ENCODE measurements around the gene ABHD15. TPM values are rescaled to one million over a fixed set of nuclear protein-coding genes. Genes with fewer than 3 reads are reported as not detected.

Gene ABHD15
- total and polyA plus RNA-seq, 2 donors (not counting 3 experiments of a cell fraction or from before 2014, with no cell fraction given): 3.8 to 5.6 TPM

DNA sequence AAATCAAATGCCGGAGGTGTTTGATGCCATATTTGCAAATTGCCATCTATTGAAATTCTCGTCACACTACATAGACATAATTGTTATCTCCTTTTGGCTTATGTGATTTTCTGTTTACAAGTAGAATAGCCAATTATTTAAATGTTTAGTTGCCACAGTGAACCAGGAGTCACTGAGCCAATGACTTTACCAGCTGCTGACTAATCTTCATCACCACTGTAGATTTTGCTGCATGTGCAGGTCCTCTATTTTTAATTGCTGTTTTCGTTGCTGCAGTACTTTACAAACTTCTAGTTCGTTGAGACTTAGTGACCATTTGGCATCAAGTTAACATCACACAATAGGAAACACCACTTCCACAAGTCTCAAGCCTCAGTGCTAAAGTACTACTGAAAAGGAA is 22.8 kb downstream of the ABHD15 start:
- no peak overlapping the region for H3K4me3 ChIP-seq (replicated peaks in 1 of 3; ENCODE audit: insufficient read depth in 1 of 3, low read depth in 1 of 3, low read length in 3 of 3)
- no peaks in the 10 kb centered on the region for H3K9me1 ChIP-seq (replicated peaks; ENCODE audit: control insufficient read depth, extremely low read depth, insufficient read depth, low read length)
- CTCF ChIA-PET: no interaction called here
- H4K20me1 ChIP-seq (replicated peaks; ENCODE audit: control insufficient read depth, extremely low read depth, insufficient read depth, low read length): no peaks in the 10 kb centered on the region
- dilution Hi-C loops (cut with MboI; ENCODE audit: extremely low pct_ligation_motif_present, low sequenced_read_pairs) (no loop called here), intact Hi-C loops (cut with micrococcal nuclease) (no loop called here)
- no peaks in the 10 kb centered on the region for H3K27me3 ChIP-seq (ENCODE audit: control insufficient read depth in 2 of 2, insufficient read depth in 2 of 2, low read length in 2 of 2)
- no peak overlapping the region for H3K4me2 ChIP-seq (ENCODE audit: insufficient read depth, low read length)
- no peaks in the 10 kb centered on the region for H3K79me2 ChIP-seq (ENCODE audit: control insufficient read depth, insufficient read depth, low read length)
- H3K9me3 ChIP-seq (replicated peaks; ENCODE audit: control insufficient read depth, insufficient read depth, low read length): no peaks in the 10 kb centered on the region
- POLR2A ChIA-PET: no interaction called here
- no peak overlapping the region for H2AFZ ChIP-seq (ENCODE audit: low read depth, low read length)
- peaks cover 6 to 10% of the 10 kb centered on the region in 2 experiments for H3K36me3 ChIP-seq (ENCODE audit: control insufficient read depth in 2 of 2, extremely low read depth in 1 of 2, insufficient read depth in 2 of 2, low read length in 2 of 2)
- no TSS peak for BruUV-seq (replicated peaks)
- H3K4me1 ChIP-seq (ENCODE audit: control insufficient read depth, extremely low read depth, insufficient read depth, low read length): no peaks in the 10 kb centered on the region
- FAIRE-seq (no peak), DNase-seq (ENCODE audit: low read depth, low spot score) (no peak)
- H3K27ac ChIP-seq (ENCODE audit: insufficient read depth, low read depth, low read length): no peak overlapping the region
- TF ChIP-seq, protein P1, sequence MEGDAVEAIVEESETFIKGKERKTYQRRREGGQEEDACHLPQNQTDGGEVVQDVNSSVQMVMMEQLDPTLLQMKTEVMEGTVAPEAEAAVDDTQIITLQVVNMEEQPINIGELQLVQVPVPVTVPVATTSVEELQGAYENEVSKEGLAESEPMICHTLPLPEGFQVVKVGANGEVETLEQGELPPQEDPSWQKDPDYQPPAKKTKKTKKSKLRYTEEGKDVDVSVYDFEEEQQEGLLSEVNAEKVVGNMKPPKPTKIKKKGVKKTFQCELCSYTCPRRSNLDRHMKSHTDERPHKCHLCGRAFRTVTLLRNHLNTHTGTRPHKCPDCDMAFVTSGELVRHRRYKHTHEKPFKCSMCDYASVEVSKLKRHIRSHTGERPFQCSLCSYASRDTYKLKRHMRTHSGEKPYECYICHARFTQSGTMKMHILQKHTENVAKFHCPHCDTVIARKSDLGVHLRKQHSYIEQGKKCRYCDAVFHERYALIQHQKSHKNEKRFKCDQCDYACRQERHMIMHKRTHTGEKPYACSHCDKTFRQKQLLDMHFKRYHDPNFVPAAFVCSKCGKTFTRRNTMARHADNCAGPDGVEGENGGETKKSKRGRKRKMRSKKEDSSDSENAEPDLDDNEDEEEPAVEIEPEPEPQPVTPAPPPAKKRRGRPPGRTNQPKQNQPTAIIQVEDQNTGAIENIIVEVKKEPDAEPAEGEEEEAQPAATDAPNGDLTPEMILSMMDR (IDR thresholded peaks at IDR 0.05; ENCODE audit: extremely low read depth in 1 of 2, insufficient read depth in 1 of 2, low read depth in 1 of 2, low read length in 2 of 2): no peak
- no peak for TF ChIP-seq JUN (IDR thresholded peaks at IDR 0.05; ENCODE audit: borderline replicate concordance, insufficient read depth, insufficient read length, low read depth)
- no peak for TF ChIP-seq MAX (IDR thresholded peaks at IDR 0.05; ENCODE audit: insufficient read depth, insufficient read length)
- TF ChIP-seq POLR2A (IDR thresholded peaks at IDR 0.05; ENCODE audit: low read depth, low read length): no peak
- TF ChIP-seq GATA2 (IDR thresholded peaks at IDR 0.05; ENCODE audit: insufficient read depth, insufficient read length, low read depth, low read length): no peak
- no peak for TF ChIP-seq FOS (IDR thresholded peaks at IDR 0.05; ENCODE audit: borderline replicate concordance, insufficient read depth, low read length)
- TF ChIP-seq POLR2AphosphoS5 (IDR thresholded peaks at IDR 0.05; ENCODE audit: insufficient read depth, low read depth, low read length): no peak
- no peak for TF ChIP-seq EZH2 (IDR thresholded peaks at IDR 0.05; ENCODE audit: borderline replicate concordance, low read depth, low read length, severe bottlenecking)
- no peak overlapping the region for H3K9ac ChIP-seq (replicated peaks; ENCODE audit: extremely low read depth, insufficient read depth, low read length)

All from endothelial cell of umbilical vein (primary cell).